Stimulated activated CD8-positive, alpha-beta memory T cell treated with anti-CD3 and anti-CD28 coated beads, Interleukin-7, amount 100 ng/mL, for 24 hours (primary cell): ENCODE data around the gene TSC1.
A peak's percentile ranks its signal among the peaks of the same experiment; 100 is the strongest.

Experiments
- DNase-seq: peaks from one replicate; pipeline ENCODE4 v3.0.0-alpha.2; 2020; ENCODE audit warnings: low read depth

TSC1 gene

DNA sequence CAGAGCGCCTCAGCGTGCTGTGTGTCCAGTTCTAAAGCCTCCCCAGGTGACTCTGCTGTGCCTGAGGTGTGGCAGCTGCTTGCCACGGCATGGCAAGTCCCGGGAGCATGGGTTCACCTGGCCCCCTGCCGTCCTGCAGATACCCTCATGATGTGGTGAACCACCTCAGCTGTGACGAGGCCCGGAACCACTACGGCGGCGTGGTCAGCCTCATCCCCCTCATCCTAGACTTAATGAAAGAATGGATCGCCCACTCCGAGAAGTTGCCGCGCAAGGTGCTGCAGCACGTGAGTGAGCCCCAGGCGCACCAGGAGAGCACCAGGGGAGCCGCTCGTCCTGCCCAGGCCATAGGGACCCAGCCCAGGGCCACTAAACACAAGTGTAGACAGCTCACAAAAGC is 56.3 kb downstream of the TSC1 start:
- no peak for DNase-seq

DNA sequence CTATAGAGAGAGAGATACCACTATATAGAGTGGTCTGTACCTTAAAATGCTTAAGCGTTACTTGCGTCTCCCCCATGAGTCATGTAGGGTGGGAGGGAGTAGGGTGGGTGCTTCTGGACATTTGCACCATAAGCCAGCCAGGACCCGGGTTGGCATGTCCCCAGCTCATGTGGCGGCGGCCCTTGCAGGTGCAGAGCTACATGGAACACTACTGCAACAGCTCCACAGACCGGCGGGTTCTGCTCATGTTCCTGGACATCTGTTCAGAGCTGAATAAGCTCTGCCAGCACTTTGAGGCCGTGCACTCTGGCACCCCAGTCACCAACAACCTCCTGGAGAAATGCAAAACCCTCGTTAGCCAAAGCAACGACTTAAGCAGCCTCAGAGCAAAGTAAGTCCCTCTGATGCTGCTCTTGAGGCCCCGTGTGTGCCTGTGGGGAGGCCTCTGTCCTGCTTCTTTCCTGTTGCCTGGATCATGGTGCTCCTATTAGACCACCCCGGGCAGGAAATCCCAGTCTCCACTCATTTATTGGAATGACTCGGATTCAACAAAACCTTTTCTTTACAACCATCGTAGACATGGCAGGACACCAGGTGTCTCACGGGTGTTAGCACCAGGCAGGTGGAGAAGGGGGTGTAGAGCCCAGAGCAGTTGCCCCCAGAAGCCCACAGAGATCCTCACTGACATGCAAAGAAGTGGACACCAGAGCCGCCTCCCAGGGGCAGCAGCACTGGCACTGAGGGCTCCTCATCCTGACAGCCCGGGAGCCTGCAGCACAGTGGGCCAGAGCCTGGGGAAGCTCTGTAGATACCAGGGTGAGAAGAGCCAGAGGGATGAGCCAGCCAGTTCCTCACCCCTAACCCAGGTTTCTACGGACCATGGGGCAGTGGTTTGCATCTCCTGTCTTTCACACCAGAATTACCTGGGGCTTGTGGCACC is 57.0 kb downstream of the TSC1 start:
- DNase-seq, result no peak

DNA sequence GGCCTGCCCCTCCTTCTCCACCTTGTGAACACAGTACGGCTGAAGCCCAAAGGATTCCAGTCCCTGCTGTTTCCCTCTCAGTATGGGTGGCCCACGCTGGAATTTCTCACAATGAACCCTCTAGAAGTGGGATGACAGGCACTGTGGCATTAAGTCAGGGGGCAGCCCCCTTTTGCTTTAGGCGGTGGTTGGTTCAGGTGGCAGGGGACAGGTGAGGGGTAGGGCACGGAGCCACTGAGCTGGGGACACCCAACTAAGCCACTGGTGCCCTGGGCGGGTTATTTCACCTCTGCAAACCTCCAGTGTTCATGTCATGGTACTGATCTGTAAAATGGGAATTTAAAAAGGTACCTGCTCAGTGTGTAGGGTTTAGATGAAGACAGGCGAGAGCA is 58.1 kb downstream of the TSC1 start:
- DNase-seq, result no peak

DNA sequence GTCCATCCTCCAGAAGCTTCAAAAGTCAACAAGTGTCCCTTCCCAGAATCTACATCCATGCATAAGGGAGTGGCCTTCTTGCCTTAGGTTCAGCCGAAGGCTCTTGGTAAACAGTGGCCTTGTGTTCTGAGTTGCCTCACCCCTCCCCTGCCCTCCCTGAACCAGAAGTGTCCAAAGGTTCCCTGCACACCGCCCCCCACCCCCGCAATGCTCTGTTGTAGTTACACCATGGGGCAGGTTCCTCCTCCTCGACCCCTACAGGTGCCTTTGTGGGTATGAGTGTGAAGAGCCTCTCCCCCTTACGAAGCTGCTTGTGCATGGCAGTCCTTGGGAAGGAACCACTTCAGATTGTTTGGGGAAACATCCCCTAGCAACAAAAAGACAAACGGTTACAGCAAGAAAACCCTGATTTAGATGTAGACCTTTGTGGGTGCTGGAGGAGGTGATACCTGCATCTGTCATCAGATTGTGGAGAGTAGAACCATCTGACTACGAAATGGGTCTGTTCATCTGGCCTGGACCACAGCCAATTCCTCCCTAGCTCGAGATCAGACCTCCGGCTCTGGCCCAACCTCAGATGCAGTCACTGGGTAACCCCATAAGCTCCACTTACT is 58.6 kb downstream of the TSC1 start:
- no peak for DNase-seq

DNA sequence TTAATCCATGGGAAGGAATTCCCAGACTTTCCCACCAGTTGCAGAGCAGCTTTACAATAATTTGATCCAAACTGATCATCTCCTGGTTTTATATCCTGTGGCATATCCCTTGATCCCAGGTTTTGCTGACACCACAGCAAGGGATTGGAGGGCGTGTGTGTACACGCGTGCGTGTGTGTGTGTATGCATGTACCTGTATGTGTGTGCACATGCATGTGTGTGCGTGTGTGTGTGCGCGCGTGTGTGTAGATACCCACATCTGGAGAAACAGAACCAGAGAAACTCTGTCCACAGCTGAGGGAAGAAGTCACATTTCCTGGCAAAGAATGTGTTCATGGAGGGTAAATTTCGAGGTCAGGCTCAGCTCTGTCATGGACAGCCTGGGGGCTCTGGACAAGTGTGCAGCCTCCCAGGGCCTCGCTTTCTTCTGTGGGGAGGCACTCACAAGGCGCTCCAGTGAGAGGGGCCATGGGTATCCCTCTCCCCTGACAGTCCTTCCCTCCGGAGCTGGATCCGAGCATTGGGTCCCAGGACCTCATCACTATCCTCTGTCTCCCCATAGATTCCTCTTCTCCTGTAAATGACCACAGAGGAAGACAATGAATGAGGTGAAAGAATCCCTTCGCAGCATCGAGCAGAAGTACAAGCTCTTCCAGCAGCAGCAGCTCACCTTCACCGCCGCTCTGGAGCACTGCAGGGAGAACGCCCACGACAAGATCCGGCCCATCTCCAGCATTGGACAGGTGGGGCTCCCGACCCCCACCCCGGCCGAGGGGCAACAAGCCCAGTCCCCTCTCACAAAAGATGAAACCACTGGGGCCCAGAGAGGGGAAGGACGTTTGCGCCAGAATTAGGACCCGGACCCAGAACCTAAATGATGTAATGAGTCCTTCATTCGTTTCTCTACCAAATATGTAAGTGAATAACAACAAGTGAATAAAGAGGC is 60.8 kb downstream of the TSC1 start:
- no peak for DNase-seq

DNA sequence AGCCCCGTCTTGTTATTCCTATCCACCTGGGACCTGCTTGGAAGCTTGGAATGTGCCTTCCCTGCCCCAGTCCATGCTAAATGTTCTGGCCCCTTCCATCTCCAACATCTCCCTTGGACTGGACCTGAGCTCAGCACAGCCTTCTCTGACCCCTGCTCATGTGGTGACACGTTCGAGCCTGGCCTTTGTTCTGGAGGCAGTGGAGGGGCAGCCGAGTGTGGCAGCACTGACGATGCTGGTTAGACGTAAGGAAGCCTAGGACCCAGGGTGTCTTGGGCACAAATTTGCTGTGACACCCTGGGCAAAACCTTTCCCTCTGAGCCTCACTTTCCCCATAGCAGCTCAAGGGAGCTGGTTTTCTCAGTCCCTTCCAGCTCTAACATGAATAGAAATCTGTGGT is 61.8 kb downstream of the TSC1 start:
- no peak for DNase-seq

DNA sequence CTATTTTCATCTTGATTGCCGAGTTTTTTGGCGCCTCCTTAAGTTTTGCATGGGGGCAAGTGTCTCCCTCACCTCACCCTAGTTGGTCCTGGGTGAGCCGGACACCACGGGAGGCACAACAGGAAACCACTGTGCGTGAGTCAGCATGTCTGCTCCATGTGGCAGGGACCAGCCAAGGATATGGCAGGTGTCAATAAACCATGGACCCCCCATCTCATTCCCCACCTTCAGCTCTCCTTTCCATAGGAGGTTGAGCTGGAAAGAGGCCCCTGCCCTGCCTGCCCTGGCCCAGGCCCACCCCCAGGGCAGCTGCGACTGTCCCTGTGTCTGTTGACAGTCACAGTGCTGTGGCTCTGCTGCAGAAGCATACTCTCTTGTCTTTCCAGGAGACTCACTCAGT is 62.6 kb downstream of the TSC1 start:
- no peak for DNase-seq

DNA sequence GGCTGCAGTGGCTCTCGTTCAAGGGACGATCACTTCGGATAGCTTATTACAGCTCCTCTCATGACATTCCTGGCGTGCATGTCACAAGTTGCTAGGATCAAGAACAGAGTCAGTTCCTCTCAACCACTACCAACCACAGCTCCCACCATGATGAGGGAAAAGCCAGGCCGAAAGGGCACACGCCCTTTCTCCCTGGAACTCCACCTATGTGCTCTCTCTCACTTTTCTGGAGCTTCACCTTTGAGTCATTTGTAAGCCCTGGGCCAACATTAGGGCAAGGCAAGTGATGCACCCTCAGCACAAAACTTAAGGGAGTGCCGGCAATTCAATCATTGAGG is 64.1 kb downstream of the TSC1 start:
- DNase-seq, result no peak

DNA sequence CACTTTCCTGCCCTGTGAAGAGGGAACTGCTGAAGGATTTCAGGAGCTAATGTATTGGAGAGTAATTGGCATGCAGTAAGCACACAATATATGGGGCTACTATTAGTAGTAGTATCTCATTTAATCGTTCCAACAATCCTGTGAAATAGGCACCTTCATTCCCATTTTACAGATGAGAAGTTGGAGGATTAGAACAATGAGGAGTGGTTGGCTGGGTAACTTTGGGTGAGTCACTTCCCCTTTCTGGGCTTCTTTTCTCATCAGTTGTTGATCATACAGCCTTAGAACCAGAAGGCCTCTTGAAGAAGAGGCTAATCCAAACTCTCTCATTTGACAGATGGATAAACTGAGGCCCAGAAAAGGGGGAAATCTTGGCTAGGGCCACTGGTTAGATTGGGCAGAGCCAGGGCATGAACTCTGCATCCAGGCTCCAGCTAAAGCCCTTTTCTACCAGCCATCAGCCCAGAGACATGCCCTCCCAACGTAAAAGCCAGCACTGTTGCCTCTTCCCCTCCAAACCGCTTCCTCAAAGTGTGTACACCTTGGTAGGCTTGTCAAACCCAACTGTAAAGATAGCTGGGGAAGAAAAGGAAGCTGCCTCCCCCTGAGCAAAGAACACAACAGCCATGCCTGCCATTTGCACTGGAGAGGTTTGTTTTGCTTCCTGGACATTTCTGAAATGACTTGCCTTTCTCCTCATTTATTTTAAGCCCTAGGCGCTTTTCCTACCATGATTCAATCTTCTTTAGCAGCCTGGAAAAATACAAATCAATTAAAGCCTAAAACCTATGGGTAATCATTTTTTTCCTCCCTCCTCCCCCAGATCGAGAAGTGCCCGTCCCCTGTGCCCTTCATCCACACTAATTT is 64.7 kb downstream of the TSC1 start:
- no peak for DNase-seq

DNA sequence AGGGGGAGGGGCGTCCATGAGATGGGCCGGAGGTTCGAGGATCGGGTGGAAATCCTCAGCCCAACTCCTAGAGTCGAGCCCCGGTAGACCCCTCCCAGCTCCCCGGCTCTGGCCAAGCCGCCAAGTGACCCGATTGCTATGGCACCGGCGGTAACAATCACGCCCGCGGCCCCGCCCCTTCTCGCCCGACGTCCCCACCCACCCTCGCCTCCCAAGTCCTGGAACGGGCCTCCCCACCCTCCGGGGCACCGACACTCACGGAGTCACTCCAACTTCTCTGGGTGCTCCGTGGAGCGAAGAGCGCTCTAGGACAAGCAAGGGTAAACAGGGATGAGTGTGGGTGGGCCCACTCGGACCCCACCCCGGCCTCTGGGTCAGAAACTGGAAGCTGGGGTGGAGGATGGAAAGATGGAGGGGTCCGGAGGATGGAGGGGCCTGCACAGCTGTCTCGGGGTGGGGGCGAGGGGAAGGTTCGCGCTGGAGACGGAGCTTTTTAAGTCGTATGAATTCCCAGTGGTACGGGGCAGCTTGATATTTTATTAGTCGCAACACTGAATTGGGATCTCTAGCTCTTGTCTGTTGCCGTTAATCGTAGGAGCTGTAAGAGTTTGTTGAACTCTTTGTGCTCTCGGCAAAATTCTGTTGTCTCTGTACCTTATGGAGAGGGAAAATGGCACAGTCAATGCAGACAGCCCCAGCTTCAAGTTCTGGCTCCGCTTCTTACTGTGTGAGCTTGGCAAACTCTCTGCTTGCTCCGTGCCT is 65.5 kb downstream of the TSC1 start, which contains the start of gene SPACA9:
Gene SPACA9, plus strand, starts transcription at position 204 of the 762 bp plus-strand sequence. CDS start 5,050 bp downstream, outside the sequence.
- no peak for DNase-seq

DNA sequence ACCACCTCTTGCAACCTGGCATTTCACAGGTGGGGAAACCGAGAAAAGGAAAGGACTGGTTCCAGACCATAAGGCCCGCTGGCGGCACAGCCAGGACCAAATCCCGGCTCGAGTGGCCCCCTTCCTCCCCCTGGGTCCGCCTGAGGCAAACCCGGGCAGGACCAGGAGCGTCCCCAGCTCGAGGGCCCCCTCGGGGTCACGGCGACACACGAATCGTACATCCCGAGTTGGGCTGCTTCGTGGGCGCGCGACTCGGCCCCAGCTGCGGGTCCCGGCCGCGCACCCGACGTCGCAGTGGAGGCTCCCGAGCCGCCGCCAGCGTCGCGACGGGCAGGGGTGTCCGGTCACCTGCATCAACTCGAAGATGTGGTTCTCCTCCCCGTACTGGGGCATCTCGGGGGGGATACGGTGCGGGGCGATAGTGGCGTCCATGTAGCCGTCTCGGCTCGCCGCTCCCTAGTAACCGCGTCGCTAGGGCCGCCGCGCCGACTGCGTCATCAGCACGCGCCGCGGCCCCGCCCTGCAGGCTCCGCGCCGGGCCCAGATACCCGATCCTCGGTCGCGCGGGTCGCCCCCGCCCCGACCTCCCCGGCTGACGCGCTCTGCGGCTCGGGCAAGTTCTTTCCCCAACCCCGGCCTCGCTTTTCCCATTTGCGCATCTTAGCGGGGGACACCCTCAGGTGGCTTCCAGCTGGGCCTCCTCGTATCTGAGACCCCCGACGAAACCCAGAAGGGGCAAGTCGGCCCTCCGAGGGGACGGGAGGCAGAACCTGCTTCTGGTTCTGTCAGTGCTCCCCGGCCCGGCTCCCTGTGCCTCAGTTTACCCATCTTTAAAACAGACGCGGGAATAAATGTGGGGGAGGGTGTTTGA is 66.4 kb downstream of the TSC1 start, which contains the start of gene AK8:
Gene AK8, minus strand, starts transcription at position 461 of the 871 bp plus-strand sequence. Its CDS starts 29 bp downstream, at position 432.
- peak; percentile 62 for DNase-seq

DNA sequence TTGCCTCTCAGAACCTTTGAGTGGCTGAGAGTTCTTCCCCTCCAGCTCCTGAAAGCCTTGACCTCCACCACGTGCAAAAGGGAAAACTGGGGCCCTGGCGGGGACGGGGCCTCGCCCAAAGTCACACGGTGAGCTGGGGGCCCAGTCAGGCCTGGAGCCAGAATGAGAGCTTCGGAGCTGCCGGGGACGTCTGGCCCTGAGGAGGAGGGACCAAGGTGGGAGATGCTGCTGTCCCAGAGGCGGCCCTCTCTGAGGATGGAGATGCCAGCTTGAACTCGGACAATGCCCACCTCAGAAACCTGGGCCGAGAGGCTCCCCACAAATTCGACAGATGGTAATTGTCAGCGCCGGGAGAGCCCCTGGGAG is 67.0 kb downstream of the TSC1 start:
- DNase-seq, result no peak

DNA sequence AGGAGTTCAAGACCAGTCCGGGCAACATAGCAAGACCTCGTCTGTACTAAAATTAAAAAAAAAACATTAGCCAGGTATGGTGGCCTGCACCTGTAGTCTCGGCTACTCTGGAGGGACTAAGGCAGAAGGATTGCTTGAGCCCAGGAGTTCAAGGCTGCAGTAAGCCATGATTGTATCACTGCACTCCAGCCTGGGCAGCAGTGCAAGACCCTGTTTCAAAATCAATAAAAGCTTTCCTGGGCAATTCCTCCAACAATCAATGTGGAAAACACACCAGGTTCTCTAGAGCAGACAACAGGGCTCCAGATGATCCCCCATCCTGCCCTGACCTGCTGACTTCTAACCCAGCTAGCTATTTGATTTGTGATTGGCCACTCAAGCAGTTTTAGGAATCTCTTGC is 67.6 kb downstream of the TSC1 start:
- no peak for DNase-seq

DNA sequence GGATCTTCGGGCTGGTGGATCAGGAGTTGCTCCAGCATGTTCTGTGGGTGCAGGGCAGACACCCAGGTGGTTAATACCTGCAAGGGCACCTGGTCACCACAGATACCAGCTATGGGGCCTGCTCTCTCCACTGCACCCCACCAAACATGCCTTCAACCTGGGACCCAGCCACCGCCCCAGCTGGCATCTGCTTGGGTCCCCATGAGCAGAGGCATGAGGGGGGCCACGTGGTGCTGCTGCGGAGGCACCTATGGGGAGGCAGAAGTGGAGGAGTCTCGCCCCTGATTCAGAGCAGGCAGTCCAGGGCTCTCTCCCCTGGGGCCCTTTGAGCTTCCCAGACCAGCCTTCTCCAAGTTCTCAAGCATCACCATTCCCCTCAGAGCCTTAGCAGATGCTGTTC is 69.3 kb downstream of the TSC1 start:
- DNase-seq, result no peak

DNA sequence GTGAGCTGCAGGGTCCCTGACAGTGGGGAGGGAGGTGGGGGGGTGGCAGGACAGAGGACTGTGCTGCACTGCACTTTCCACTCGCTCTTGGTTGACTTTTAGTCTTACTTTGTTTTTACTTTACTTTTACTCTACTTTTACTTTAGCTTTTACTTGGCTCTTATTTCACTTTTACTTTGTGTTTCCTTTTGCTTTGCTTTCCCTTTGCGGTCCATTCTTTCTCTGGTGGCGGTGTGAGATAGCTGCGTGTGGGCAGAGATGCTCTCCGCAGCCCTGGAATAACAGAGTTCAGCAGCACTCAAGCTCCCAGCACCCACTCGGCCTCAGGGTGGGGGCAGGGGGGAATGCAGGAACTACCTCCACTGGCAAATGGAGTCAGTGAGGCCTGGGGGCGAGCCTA is 71.0 kb downstream of the TSC1 start:
- DNase-seq, result no peak

DNA sequence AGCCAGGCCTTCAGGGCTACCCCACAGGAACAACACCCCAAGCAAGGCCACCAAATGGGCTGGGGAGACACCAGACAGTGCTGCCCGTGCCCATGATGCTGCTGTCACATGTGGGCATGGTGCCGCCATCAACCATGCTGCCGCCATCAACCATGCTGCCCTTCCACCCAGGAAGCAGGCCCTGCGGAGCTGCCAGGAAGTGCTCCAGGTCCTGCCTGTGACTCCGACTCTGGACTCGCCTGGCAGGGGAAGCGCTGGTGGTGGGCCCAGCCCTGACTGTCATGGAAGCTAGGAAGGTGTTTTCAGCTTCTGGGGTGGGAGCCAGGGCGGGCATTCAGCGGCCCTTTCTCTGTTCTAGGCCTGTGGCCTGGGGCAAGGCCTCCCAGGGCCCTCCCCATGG is 75.2 kb downstream of the TSC1 start:
- DNase-seq, result no peak

DNA sequence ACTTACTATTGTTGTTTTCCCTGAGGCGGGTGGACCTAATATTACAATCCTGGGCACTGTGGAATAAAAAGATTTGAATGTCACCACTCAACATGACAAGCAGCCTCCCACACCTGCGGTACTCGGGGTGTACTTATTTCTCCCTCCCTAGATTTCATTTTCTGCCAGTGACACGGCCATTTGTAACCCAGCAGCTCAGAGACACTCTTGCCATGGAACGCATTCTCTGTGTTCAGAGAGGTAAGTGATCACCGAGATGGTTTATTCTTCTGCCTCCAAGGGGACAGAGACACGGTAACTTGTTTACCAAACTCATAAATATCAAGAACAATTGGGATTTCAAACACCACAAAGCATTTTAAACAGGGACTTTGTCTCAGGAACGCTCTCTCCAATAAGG is 77.5 kb downstream of the TSC1 start:
- no peak for DNase-seq

DNA sequence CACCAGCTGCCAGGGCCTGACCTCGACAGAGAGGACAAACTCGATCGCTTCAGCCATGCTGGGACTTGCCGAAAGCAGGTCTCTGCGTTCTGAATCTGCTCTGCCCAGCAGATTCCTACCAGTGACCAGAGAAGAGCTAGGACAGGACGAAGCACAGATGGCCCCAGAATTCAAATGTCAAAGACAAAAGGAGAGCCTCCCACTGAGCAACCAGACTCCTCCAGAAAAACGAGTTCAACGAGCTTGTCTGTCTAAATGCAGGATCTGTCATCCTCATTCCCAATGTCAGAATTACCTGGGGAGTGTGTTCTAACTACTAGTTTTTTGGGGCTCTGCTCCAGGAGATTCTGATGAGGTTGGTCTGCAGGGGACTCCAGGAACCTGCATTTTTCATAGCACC is 79.7 kb downstream of the TSC1 start:
- DNase-seq, result no peak

DNA sequence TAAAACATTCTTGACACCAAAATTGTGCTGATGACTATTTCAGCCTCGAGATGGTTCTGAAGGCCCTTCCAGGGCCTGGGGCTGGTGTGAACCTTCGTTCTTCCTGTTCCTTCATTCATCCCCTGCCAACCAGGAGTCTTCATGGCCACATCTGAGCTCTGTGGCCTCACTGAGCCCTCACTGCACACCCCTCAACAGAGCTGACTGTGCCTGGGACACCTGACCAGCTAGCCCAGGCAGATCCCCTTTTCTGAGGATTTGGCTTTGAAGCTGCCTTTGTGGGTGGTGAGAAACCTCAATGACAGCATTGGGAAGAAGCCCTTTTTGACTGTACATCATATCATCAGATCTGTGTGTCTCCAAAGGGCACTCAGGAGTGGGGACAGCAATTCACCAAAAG is 80.1 kb downstream of the TSC1 start:
- DNase-seq, result no peak

DNA sequence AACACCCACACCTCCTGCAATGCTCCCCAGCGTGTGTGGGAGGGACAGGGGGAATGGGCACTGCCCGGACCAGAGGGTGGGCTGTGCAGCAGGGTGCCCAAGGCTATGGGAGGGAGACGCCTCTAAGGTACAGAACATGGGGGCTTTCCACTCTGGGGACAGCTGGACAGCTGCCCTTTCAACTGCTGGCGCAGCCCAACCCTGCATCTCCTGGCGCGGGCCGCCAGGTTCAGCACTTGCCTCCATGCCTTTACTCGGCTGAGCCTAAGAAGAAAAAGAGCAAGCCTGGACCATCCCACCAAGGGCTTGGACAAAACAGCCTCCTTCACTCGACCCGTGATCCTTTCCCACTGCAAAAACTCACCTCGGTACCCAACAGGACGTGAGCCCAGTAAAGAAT is 81.3 kb downstream of the TSC1 start:
- DNase-seq, result no peak
